Tibial nerve (tissue), 4 donors: ENCODE results near the gene ARHGEF28.

Experiments used
- EP300 ChIP-seq, 2 donors: sonication (generic); formaldehyde crosslinking; IDR thresholded peaks; one replicate each; pipeline ENCODE4 v1.6.1; 2017; ENCODE audit warnings: antibody characterized with exemption in 2 of 2, mild to moderate bottlenecking in 1 of 2
- POLR2A ChIP-seq, 2 donors: fragments of 450-650 bp; IDR thresholded peaks; one replicate each; pipeline ENCODE4 v1.6.1; 2017; ENCODE audit warnings: antibody characterized with exemption in 2 of 2, mild to moderate bottlenecking in 2 of 2, moderate library complexity in 2 of 2
- TF ChIP-seq, protein P1 (sequence below), 5 experiments: fragments of 200-600 bp in 3 of 5; fragments of 450-650 bp in 2 of 5; sonication (generic) in 3 of 5; IDR thresholded peaks; one replicate each; pipeline ENCODE4 v1.5.1; 2016 to 2019; ENCODE audit warnings: antibody characterized with exemption in 5 of 5, mild to moderate bottlenecking in 3 of 5, moderate library complexity in 2 of 5

DNA sequence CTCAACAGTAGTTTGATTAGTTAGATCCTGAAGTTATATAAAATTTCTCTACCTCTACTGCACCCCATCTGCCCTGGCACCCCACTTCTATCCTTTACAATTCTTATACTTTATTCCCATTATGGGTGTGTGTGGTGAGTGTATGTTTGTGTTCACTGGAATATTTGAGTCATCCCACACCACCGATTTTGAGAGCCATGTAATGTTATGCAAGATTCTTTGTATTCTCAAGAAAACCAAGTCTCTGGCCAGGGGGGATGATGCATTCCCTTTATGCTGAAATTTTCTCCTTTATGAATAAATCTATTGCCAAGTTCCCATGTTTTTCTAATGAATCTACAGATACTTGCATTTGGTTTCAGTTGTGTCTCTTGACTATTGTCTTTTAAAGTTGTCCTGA is 266.8 kb downstream of the ARHGEF28 start:
- TF ChIP-seq POLR2A (IDR thresholded peaks at IDR 0.05): no peak
- TF ChIP-seq, protein P1, sequence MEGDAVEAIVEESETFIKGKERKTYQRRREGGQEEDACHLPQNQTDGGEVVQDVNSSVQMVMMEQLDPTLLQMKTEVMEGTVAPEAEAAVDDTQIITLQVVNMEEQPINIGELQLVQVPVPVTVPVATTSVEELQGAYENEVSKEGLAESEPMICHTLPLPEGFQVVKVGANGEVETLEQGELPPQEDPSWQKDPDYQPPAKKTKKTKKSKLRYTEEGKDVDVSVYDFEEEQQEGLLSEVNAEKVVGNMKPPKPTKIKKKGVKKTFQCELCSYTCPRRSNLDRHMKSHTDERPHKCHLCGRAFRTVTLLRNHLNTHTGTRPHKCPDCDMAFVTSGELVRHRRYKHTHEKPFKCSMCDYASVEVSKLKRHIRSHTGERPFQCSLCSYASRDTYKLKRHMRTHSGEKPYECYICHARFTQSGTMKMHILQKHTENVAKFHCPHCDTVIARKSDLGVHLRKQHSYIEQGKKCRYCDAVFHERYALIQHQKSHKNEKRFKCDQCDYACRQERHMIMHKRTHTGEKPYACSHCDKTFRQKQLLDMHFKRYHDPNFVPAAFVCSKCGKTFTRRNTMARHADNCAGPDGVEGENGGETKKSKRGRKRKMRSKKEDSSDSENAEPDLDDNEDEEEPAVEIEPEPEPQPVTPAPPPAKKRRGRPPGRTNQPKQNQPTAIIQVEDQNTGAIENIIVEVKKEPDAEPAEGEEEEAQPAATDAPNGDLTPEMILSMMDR (IDR thresholded peaks at IDR 0.05): no peak
- TF ChIP-seq EP300 (IDR thresholded peaks at IDR 0.05): no peak
